BLaER1 (cell line): ENCODE data around the gene GMEB2.
"Not testable (repeated sequence)": the region's sequence is repeated elsewhere in the genome, so short reads cannot be mapped to it uniquely, and the experiment has no call there.

Source experiments
- H3K27ac ChIP-seq: shearing (Covaris generic); formaldehyde crosslinking; 2 replicates; pipeline ENCODE4 v1.8.1; 2022
- H3K27me3 ChIP-seq: shearing (Covaris generic); formaldehyde crosslinking; 2 replicates; pipeline ENCODE4 v1.8.1; 2022
- H3K36me3 ChIP-seq: shearing (Covaris generic); formaldehyde crosslinking; 2 replicates; pipeline ENCODE4 v1.8.1; 2022
- H3K4me1 ChIP-seq: shearing (Covaris generic); formaldehyde crosslinking; 2 replicates; pipeline ENCODE4 v1.8.1; 2022
- H3K4me2 ChIP-seq: shearing (Covaris generic); formaldehyde crosslinking; 2 replicates; pipeline ENCODE4 v1.8.1; 2022
- H3K4me3 ChIP-seq: shearing (Covaris generic); formaldehyde crosslinking; 2 replicates; pipeline ENCODE4 v1.8.1; 2022
- H3K9ac ChIP-seq: shearing (Covaris generic); formaldehyde crosslinking; 2 replicates; pipeline ENCODE4 v1.8.1; 2022
- H3K9me3 ChIP-seq: shearing (Covaris generic); formaldehyde crosslinking; 2 replicates; pipeline ENCODE4 v1.8.1; 2022
- H4K20me1 ChIP-seq: shearing (Covaris generic); formaldehyde crosslinking; 2 replicates; pipeline ENCODE4 v1.8.1; 2022
- Cebpa-rat ChIP-seq: shearing (Covaris generic); IDR thresholded peaks from 2 replicates; pipeline ENCODE4 v1.8.1; 2022

GMEB2 gene

DNA sequence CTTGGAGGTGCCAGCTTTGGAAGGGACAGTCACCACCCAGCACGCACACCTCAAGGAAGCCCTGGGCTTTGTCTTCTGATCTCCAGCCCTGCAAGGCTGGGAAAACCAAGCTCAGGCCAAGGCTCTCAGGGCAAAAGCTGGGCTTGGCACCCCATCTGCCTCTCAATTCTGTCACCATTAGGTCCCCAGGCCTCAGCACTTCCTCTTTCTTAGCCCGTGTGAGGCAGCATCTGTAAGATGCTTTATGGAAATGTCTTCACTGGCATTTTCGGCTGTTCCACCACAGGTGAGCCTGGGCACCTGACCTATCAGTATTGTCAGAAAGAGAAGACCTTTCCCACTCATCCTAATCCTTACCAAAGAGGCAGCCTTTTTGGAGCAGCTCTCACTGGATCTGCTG lies 24.6 kb downstream of the GMEB2 start:
- no peak overlapping the region for H3K27ac ChIP-seq
- no peaks in the 10 kb centered on the region for H3K9me3 ChIP-seq
- peak overlapping the region; percentile 47; the same call in 1 of the 2 replicates for H3K4me2 ChIP-seq
- H4K20me1 ChIP-seq: peaks cover 99% of the 10 kb centered on the region
- peaks cover 81% of the 10 kb centered on the region for H3K36me3 ChIP-seq
- H3K27me3 ChIP-seq: no peaks in the 10 kb centered on the region
- H3K4me3 ChIP-seq: no peak overlapping the region
- H3K9ac ChIP-seq: no peak overlapping the region
- peaks cover 35% of the 10 kb centered on the region for H3K4me1 ChIP-seq
- TF ChIP-seq Cebpa-rat: no peak

GRCh38 chr20:63601679-63602078 lies 25.2 kb downstream of the GMEB2 start:
- H3K9me3 ChIP-seq, H3K27me3 ChIP-seq, H3K27ac ChIP-seq, H3K4me2 ChIP-seq, H3K4me3 ChIP-seq, H3K9ac ChIP-seq: not testable (repeated sequence)
- Histone ChIP-seq H3K4me1 (peaks cover 30% of the 10 kb centered on the region), H4K20me1 (peaks cover 96% of the 10 kb centered on the region), H3K36me3 (peaks cover 87% of the 10 kb centered on the region)

GRCh38 chr20:63599396-63600050 lies 27.4 kb downstream of the GMEB2 start:
- no peak overlapping the region for H3K4me2 ChIP-seq
- H3K4me3 ChIP-seq: no peak overlapping the region
- H4K20me1 ChIP-seq: peaks cover 86% of the 10 kb centered on the region
- H3K9me3 ChIP-seq: no peaks in the 10 kb centered on the region
- no peak for TF ChIP-seq Cebpa-rat
- no peak overlapping the region for H3K27ac ChIP-seq
- no peak overlapping the region for H3K9ac ChIP-seq
- peaks cover 98% of the 10 kb centered on the region for H3K36me3 ChIP-seq
- H3K27me3 ChIP-seq: no peaks in the 10 kb centered on the region
- H3K4me1 ChIP-seq: peaks cover 17% of the 10 kb centered on the region

GRCh38 chr20:63598479-63599395 lies 28.2 kb downstream of the GMEB2 start:
- no peak overlapping the region for H3K4me3 ChIP-seq
- no peak overlapping the region for H3K9ac ChIP-seq
- H3K36me3 ChIP-seq: peaks cover 98% of the 10 kb centered on the region
- no peak overlapping the region for H3K4me2 ChIP-seq
- H3K27me3 ChIP-seq: no peaks in the 10 kb centered on the region
- H4K20me1 ChIP-seq: peaks cover 78% of the 10 kb centered on the region
- peaks cover 17% of the 10 kb centered on the region for H3K4me1 ChIP-seq
- TF ChIP-seq Cebpa-rat: no peak
- no peak overlapping the region for H3K27ac ChIP-seq
- H3K9me3 ChIP-seq: no peaks in the 10 kb centered on the region

DNA sequence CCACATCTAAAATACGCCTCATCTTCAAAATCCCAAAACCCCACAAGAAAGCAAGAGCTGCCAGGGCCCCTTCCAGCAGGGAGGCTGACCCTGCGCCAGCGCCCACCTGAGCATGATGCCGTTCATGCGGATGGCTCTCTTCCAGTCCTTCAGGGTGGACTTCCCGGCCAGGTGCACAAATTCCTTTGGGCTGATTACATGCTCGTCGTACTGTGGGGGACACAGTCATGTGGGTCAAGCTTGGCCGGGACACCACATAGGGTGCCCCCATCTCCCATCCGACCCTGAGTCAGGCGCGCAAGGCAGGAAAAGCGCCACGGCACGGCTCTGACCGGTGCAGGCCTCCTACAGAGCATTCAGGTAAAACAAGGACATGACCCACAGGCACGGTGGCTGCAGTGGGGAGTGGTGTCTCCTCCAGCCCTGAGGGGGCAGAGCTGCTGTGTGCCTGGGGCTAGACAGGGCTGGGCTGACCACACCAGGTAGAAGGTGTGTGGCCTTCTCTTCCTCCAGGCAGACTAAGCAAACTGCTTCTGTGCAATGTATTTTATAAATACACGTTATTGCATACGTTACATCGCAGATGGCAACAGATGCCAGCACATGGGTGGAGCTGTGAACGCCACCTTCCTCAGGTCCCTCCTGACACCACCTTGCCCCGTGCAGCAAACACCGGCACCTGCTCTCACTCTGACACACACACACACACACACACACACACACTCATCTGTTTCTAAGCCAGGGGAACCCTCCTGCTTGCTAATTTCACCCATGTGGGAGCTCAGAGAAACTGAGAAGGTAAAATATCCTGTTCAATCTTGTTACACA lies 29.0 kb downstream of the GMEB2 start:
- Histone ChIP-seq H3K4me1 (peaks cover 8% of the 10 kb centered on the region), H3K27me3 (no peaks in the 10 kb centered on the region), H3K27ac (no peak overlapping the region), H4K20me1 (peaks cover 70% of the 10 kb centered on the region), H3K9ac (no peak overlapping the region), H3K9me3 (no peaks in the 10 kb centered on the region), H3K4me3 (no peak overlapping the region), H3K36me3 (peaks cover 98% of the 10 kb centered on the region), H3K4me2 (no peak overlapping the region)
- no peak for TF ChIP-seq Cebpa-rat

GRCh38 chr20:63596423-63596822 lies 30.5 kb downstream of the GMEB2 start:
- Histone ChIP-seq H3K4me3 (no peak overlapping the region), H3K4me2 (no peak overlapping the region), H3K36me3 (peaks cover 98% of the 10 kb centered on the region), H3K9me3 (no peaks in the 10 kb centered on the region), H3K27ac (no peak overlapping the region), H3K4me1 (no peaks in the 10 kb centered on the region), H3K27me3 (no peaks in the 10 kb centered on the region; the same call in 1 of the 2 replicates), H3K9ac (no peak overlapping the region), H4K20me1 (peaks cover 55% of the 10 kb centered on the region)
- TF ChIP-seq Cebpa-rat: no peak

DNA sequence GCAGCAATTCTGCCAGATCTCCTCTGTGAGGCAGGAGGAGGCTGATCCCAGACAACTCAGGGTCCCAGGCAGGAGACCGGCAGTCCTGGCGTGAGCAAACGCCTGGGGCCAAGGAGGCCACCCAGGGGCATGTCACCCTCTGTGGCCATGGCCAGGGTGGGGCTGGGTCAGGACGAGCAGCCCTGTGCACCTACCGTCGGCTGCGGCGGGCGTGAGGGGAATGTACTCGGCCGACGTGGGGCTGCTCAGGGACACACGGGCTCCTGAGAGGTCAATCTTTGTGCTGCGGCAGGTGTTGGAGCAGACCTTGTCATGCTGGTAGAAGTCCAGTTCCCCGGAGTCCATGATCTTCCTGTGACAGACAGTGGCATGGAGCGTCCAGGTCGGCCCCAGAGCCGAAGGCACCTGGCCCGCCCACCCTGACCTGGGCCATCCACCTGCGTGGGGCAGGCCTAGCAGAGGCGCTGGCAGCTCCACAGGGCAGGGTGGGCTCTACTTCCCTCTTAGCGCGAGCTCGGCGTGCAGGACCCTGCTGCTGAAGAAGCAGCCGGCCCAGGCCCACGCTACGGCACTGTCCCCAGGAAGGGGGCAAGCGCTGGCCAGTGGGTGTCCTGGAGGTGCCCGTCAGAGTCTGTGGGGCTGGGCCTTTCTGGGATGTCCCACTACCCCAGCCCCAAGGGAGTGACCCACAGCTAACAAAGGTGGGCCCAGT lies 31.3 kb downstream of the GMEB2 start:
- Histone ChIP-seq H3K27ac (no peak overlapping the region), H4K20me1 (peaks cover 47% of the 10 kb centered on the region), H3K9ac (no peak overlapping the region), H3K36me3 (peaks cover 98% of the 10 kb centered on the region), H3K4me3 (no peak overlapping the region), H3K4me2 (no peak overlapping the region), H3K9me3 (no peaks in the 10 kb centered on the region), H3K4me1 (peaks cover 4% of the 10 kb centered on the region; the same call in 1 of the 2 replicates), H3K27me3 (no peaks in the 10 kb centered on the region; the same call in 1 of the 2 replicates)
- no peak for TF ChIP-seq Cebpa-rat

DNA sequence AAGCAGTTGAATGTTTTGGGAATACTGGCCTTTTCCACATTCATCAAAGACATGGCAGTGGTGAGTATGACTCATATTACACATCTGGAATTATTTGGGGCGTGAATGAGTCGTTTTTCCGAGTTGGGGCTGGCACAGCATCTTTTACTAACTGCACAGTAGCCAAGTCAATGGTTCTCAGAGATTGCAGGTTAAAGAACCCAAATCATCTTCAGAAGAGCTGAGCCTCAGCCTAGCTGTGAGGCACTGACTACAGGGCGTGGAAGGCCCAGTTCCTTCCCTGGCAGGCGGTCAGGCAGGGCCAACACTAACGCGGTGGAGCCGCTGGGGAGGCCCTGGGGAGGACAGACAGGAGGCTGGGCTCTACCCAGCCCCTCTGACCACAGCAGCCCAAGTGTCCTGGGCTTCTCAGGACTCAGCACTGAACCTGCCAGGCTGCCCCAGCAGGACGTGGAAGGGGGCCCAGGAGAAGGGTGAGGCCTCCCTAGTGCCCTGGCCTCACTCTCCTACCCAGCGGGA lies 32.8 kb downstream of the GMEB2 start:
- H3K4me1 ChIP-seq: peaks cover 18% of the 10 kb centered on the region
- H3K9ac ChIP-seq: no peak overlapping the region
- peaks cover 97% of the 10 kb centered on the region for H3K36me3 ChIP-seq
- TF ChIP-seq Cebpa-rat: no peak
- H3K9me3 ChIP-seq: no peaks in the 10 kb centered on the region
- peaks cover 47% of the 10 kb centered on the region for H4K20me1 ChIP-seq
- no peak overlapping the region for H3K4me2 ChIP-seq
- H3K27ac ChIP-seq: no peak overlapping the region
- H3K27me3 ChIP-seq: no peaks in the 10 kb centered on the region; the same call in 1 of the 2 replicates
- no peak overlapping the region for H3K4me3 ChIP-seq

DNA sequence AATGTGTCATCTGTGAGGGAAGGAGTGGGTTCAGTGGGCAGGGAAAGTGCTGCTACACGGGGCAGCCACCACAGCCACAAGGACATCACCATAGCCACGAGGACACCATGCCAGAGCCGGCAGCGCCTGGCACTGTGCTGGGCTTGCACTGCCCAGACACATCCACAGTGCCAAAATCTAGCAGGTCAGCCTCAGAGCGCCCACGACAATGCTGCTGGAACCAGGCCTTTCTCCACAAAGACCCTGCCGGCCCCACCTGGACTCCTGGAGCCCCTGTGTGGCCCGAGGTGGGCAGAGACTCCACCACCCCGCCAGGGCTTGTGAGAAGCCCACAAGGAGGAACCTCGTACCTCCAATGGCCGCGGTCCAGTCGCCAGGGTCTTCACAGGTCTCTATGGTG lies 34.2 kb downstream of the GMEB2 start:
- no peak overlapping the region for H3K9ac ChIP-seq
- no peaks in the 10 kb centered on the region; the same call in 1 of the 2 replicates for H3K27me3 ChIP-seq
- peaks cover 33% of the 10 kb centered on the region for H3K4me1 ChIP-seq
- H3K4me2 ChIP-seq: no peak overlapping the region
- H3K36me3 ChIP-seq: peaks cover 83% of the 10 kb centered on the region
- H3K4me3 ChIP-seq: no peak overlapping the region
- no peak for TF ChIP-seq Cebpa-rat
- no peaks in the 10 kb centered on the region for H3K9me3 ChIP-seq
- no peak overlapping the region for H3K27ac ChIP-seq
- peaks cover 47% of the 10 kb centered on the region for H4K20me1 ChIP-seq
